Measurements from ENCODE around the gene PDLIM1. TPM values are rescaled to one million over a fixed set of nuclear protein-coding genes. Genes with fewer than 3 reads are reported as not detected.
"Not testable (repeated sequence)": the region's sequence is repeated elsewhere in the genome, so short reads cannot be mapped to it uniquely, and the experiment has no call there.

PDLIM1 gene
- total RNA-seq, 1 experiment from 2014 or later: 183 TPM

DNA sequence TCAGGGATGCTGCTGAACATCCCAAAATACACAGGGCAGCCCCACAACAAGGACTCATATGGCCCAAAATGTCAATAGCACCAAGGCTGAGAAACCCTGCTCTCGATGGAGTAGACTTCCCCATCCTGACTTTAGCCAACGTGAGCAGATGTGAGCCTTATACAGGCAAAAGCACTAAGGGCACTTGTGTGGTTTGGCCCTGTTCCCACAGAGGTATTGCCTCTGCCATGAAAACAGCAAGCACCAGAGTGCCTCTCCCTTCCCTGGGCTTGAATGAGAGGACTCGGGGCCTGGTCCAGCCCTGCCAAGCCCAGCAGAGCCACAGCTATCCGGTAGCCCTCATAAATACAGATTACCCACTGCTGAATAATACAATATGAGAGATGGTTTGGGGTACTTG is 49.3 kb downstream of the PDLIM1 start:
- Histone ChIP-seq H3K9me3 (ENCODE audit: control insufficient read depth, insufficient read depth, low read depth, low read length) (no peaks in the 10 kb centered on the region), H3K27me3 (ENCODE audit: control insufficient read depth, insufficient read depth, low read length) (no peaks in the 10 kb centered on the region), H3K4me3 (ENCODE audit: low read depth in 2 of 2, low read length in 2 of 2) (no peak overlapping the region), H3K4me1 (ENCODE audit: control insufficient read depth, insufficient read depth, low read length) (peaks cover 30% of the 10 kb centered on the region), H3K27ac (ENCODE audit: low read length) (peak overlapping the region; percentile 34; the same call in 1 of the 2 replicates), H3K36me3 (ENCODE audit: control insufficient read depth, insufficient read depth, low read length) (peaks cover 5% of the 10 kb centered on the region; the same call in 1 of the 2 replicates)
- ATAC-seq: no peak
- in situ Hi-C loops (cut with HindIII; ENCODE audit: low pct_unique_long_range_greater_than_20kb, low sequenced_read_pairs) (no loop called here), intact Hi-C loops (cut with micrococcal nuclease; ENCODE audit: unreplicated experiment) (loop anchor here (2.0 to 10.0 kb wide), 3 partner anchors 34 to 607 kb away; no protein-coding TSS in a partner anchor)
- no TSS peak for BruUV-seq (replicated peaks)
- ChIA-PET POLR2A (no interaction called here), CTCF (interaction anchor here (0.5 to 0.7 kb wide), 2 partner anchors 75 to 225 kb away, joined by 3 read pairs; no protein-coding TSS in a partner anchor)
- TF ChIP-seq CTCF (IDR thresholded peaks at IDR 0.05) (no peak), REST (IDR thresholded peaks at IDR 0.05; ENCODE audit: insufficient read depth in 1 of 2, low read depth in 2 of 2, low read length in 1 of 2) (no peak), TCF7L2 (IDR thresholded peaks at IDR 0.05; ENCODE audit: low read depth, low read length) (no peak), SIN3A (IDR thresholded peaks at IDR 0.05; ENCODE audit: borderline replicate concordance, insufficient read depth, low read depth, low read length) (no peak), POLR2AphosphoS5 (IDR thresholded peaks at IDR 0.05; ENCODE audit: low read depth, low read length) (no peak)
- DNase-seq (ENCODE audit: low read depth, low spot score): no peak

GRCh38 chr10:95240811-95241210 is 50.0 kb downstream of the PDLIM1 start:
- Histone ChIP-seq H3K4me3 (ENCODE audit: low read depth in 2 of 2, low read length in 2 of 2) (no peak overlapping the region), H3K4me1 (ENCODE audit: control insufficient read depth, insufficient read depth, low read length) (peaks cover 36% of the 10 kb centered on the region), H3K27ac (ENCODE audit: low read length) (peak overlapping the region; percentile 34; the same call in 1 of the 2 replicates), H3K36me3 (ENCODE audit: control insufficient read depth, insufficient read depth, low read length) (peaks cover 5% of the 10 kb centered on the region; the same call in 1 of the 2 replicates), H3K27me3 (ENCODE audit: control insufficient read depth, insufficient read depth, low read length) (no peaks in the 10 kb centered on the region), H3K9me3 (ENCODE audit: control insufficient read depth, insufficient read depth, low read depth, low read length) (no peaks in the 10 kb centered on the region)
- ATAC-seq: no peak
- TF ChIP-seq POLR2AphosphoS5 (IDR thresholded peaks at IDR 0.05; ENCODE audit: low read depth, low read length) (no peak), TCF7L2 (IDR thresholded peaks at IDR 0.05; ENCODE audit: low read depth, low read length) (no peak), REST (IDR thresholded peaks at IDR 0.05; ENCODE audit: insufficient read depth in 1 of 2, low read depth in 2 of 2, low read length in 1 of 2) (no peak), CTCF (IDR thresholded peaks at IDR 0.05) (no peak), SIN3A (IDR thresholded peaks at IDR 0.05; ENCODE audit: borderline replicate concordance, insufficient read depth, low read depth, low read length) (no peak)
- in situ Hi-C loops (cut with HindIII; ENCODE audit: low pct_unique_long_range_greater_than_20kb, low sequenced_read_pairs): no loop called here
- DNase-seq (ENCODE audit: low read depth, low spot score): no peak
- ChIA-PET CTCF (interaction anchor here (0.5 kb wide), 1 partner anchor 226 kb away, joined by 3 read pairs; no protein-coding TSS in a partner anchor), POLR2A (no interaction called here)
- no TSS peak for BruUV-seq (replicated peaks)
- intact Hi-C loops (cut with micrococcal nuclease; ENCODE audit: unreplicated experiment): loop anchor here (2.0 to 10.0 kb wide), 3 partner anchors 34 to 606 kb away; no protein-coding TSS in a partner anchor

- H3K27ac ChIP-seq (ENCODE audit: low read length); H3K4me3 ChIP-seq (ENCODE audit: low read depth in 2 of 2, low read length in 2 of 2); H3K27me3 ChIP-seq (ENCODE audit: control insufficient read depth, insufficient read depth, low read length); H3K36me3 ChIP-seq (ENCODE audit: control insufficient read depth, insufficient read depth, low read length); POLR2A ChIA-PET; H3K9me3 ChIP-seq (ENCODE audit: control insufficient read depth, insufficient read depth, low read depth, low read length); ATAC-seq; in situ Hi-C loops (cut with HindIII; ENCODE audit: low pct_unique_long_range_greater_than_20kb, low sequenced_read_pairs); CTCF ChIA-PET; DNase-seq (ENCODE audit: low read depth, low spot score); BruUV-seq (replicated peaks): not testable (repeated sequence)
- intact Hi-C loops (cut with micrococcal nuclease; ENCODE audit: unreplicated experiment): loop anchor here (2.0 to 10.0 kb wide), 3 partner anchors 33 to 605 kb away; no protein-coding TSS in a partner anchor
- peaks cover 44% of the 10 kb centered on the region for H3K4me1 ChIP-seq (ENCODE audit: control insufficient read depth, insufficient read depth, low read length)
Observed at GRCh38 chr10:95240096-95240495, 50.7 kb downstream of the PDLIM1 start.

Data from Panc1 (cell line).